Spleen (tissue), 11 donors: Measurements from ENCODE around the gene RSBN1L. TPM values are rescaled to one million over a fixed set of nuclear protein-coding genes. Genes with fewer than 3 reads are reported as not detected.

Experiments used
- DNase-seq: peaks from one replicate; pipeline ENCODE4 v3.0.0-alpha.2; 2020
- H3K27ac ChIP-seq, 8 donors: fragments of 200-600 bp; sonication (generic) in 7 of 8; 1 replicate in 4 of 8; 2 replicates in 4 of 8; pipeline versions ENCODE4 v1.5.0 to v1.8.0; 2016 to 2021; ENCODE audit warnings: inconsistent platforms in 4 of 8, mild to moderate bottlenecking in 4 of 8, moderate library complexity in 1 of 8
- H3K27me3 ChIP-seq, 7 donors: fragments of 200-600 bp; sonication (generic) in 6 of 7; replicated peaks in 1 of 7; 1 replicate in 4 of 7; 2 replicates in 3 of 7; pipeline versions ENCODE4 v1.5.0 to v1.8.0; 2016 to 2021; ENCODE audit warnings: inconsistent platforms in 3 of 7, mild to moderate bottlenecking in 1 of 7
- H3K36me3 ChIP-seq, 6 donors: fragments of 200-600 bp; sonication (generic) in 5 of 6; 1 replicate in 4 of 6; 2 replicates in 2 of 6; pipeline versions ENCODE4 v1.5.0 to v1.8.0; 2016 to 2021; ENCODE audit warnings: inconsistent platforms in 2 of 6
- H3K4me1 ChIP-seq, 6 donors: fragments of 200-600 bp; sonication (generic) in 5 of 6; 1 replicate in 3 of 6; 2 replicates in 3 of 6; pipeline versions ENCODE4 v1.5.0 to v1.8.0; 2016 to 2021; ENCODE audit warnings: inconsistent platforms in 3 of 6
- H3K4me3 ChIP-seq, 8 donors: fragments of 200-600 bp; sonication (generic) in 7 of 8; 1 replicate in 4 of 8; 2 replicates in 4 of 8; pipeline versions ENCODE4 v1.5.0 to v1.8.0; 2016 to 2021; ENCODE audit warnings: inconsistent platforms in 4 of 8, mild to moderate bottlenecking in 4 of 8, moderate library complexity in 2 of 8
- H3K9me3 ChIP-seq, 8 donors: fragments of 200-600 bp; sonication (generic) in 7 of 8; 1 replicate in 4 of 8; 2 replicates in 4 of 8; pipeline versions ENCODE4 v1.5.0 to v1.8.0; 2016 to 2021; ENCODE audit warnings: inconsistent platforms in 4 of 8
- POLR2A ChIP-seq, 3 donors: fragments of 450-650 bp; IDR thresholded peaks; one replicate each; pipeline ENCODE4 v1.5.1; 2017; ENCODE audit warnings: antibody characterized with exemption in 3 of 3, mild to moderate bottlenecking in 1 of 3
- POLR2AphosphoS5 ChIP-seq, 3 donors: sonication (generic); formaldehyde crosslinking; IDR thresholded peaks; one replicate each; pipeline ENCODE4 v1.5.1; 2017; ENCODE audit warnings: antibody characterized with exemption in 3 of 3
- WGBS, 5 donors: extraction: QIAGEN DNeasy Blood & Tissue Kit in 3 of 5; methylation state at CpG; one replicate each; pipeline versions ENCODE4 v1.1.5 to v1.1.7; 2013 to 2018; 5-methylcytosine and 5-hydroxymethylcytosine counted together
- intact Hi-C: fragments of 100-400 bp; cut with DNase I; formaldehyde crosslinking; loops from one replicate; pipeline ENCODE4 v1.15.0; 2023; ENCODE audit warnings: low total_unique reads
- polyA plus RNA-seq, 3 donors: library from polyadenylated mRNA; stranded (reverse); fragments of 200-250 nt; gene quantifications; one replicate each; pipeline ENCODE4 v1.2.1, GENCODE V29; 2013
- total RNA-seq, 7 donors: library from RNA; depleted of rRNA in 3 of 7; stranded (reverse); fragments of >200 nt in 3 of 7; fragmentation: NEBNext Ultra II Directional in 4 of 7; extraction: Animal tissue kit (Norgen Biotek cat#: 25700) in 4 of 7; gene quantifications; one replicate each; pipeline versions ENCODE4 v1.1.0 to v1.2.1, GENCODE V29; 2016 to 2021
- TF ChIP-seq, protein P1 (sequence below), 11 experiments: fragments of 200-600 bp in 7 of 11; fragments of 450-650 bp in 4 of 11; sonication (generic) in 4 of 11; IDR thresholded peaks in 8 of 11; conservative IDR thresholded peaks in 3 of 11; 1 replicate in 7 of 11; 2 replicates in 4 of 11; pipeline versions ENCODE4 v1.4.0 to v1.8.0; 2016 to 2021; ENCODE audit warnings: antibody characterized with exemption in 11 of 11, inconsistent platforms in 4 of 11, mild to moderate bottlenecking in 1 of 11
- donor health status: healthy with polysubstance abuse.
- donor health status: DM: no; HTN: no; CAD: no; lungs with moderate emphysema.
- donor health status: DM: no; HTN: no; CAD: no.
- donor health status: Bipolar disorder and iron deficiency.
- donor health status: healthy.
- donor health status: DM: no; HTN: no; CAD: no.
- donor health status: DM: yes; HTN: yes; CAD: no.

RSBN1L gene
- total and polyA plus RNA-seq, 10 donors = 9.4 to 32.5 (median 27.5) TPM

DNA sequence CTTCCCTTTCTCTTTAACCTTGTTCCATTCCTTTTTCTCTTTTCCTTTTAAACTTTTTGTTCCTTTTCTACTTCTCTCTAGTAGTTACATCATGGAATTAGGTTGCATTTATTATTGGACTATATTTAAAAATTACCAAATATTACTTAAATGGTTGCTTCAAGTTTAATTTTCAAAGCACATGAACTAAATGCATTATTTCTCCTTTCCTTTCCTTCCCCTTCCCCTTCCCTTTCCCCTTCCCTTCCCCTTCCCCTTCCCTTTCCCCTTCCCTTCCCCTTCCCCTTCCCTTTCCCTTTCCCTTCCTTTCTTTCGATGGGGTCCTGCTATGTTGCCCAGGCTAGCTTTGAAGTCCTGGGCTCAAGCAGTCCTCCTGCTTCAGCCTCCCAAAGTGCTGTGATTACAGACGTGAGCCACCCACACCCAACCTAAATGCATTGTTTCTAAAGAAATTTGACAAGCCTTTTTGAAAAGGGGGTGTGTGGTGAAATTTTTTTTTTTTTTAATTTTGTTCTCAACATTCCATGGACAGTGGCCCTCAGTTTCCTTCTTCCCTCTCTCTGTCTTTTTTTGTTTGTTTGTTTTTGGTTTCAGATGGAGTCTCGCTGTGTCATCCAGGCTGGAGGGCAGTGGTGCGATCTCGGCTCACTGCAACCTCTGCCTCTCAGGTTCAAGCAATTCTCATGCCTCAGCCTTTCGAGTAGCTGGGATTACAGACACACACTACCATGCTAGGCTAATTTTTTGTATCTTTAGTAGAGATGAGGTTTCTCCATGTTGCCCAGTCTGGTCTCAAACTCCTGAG is 70.7 kb downstream of the RSBN1L start:
- peaks cover 0 to 36% (median 17%) of the 10 kb centered on the region in 6 donors for H3K4me1 ChIP-seq
- TF ChIP-seq, protein P1, sequence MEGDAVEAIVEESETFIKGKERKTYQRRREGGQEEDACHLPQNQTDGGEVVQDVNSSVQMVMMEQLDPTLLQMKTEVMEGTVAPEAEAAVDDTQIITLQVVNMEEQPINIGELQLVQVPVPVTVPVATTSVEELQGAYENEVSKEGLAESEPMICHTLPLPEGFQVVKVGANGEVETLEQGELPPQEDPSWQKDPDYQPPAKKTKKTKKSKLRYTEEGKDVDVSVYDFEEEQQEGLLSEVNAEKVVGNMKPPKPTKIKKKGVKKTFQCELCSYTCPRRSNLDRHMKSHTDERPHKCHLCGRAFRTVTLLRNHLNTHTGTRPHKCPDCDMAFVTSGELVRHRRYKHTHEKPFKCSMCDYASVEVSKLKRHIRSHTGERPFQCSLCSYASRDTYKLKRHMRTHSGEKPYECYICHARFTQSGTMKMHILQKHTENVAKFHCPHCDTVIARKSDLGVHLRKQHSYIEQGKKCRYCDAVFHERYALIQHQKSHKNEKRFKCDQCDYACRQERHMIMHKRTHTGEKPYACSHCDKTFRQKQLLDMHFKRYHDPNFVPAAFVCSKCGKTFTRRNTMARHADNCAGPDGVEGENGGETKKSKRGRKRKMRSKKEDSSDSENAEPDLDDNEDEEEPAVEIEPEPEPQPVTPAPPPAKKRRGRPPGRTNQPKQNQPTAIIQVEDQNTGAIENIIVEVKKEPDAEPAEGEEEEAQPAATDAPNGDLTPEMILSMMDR (IDR thresholded peaks at IDR 0.05 in 8 of 11, conservative IDR thresholded peaks at IDR 0.05 in 3 of 11) = no peak
- no peak for TF ChIP-seq POLR2A (IDR thresholded peaks at IDR 0.05)
- no peak for TF ChIP-seq POLR2AphosphoS5 (IDR thresholded peaks at IDR 0.05)
- DNase-seq = no peak
- H3K36me3 ChIP-seq = peaks cover 0 to 67% (median 29%) of the 10 kb centered on the region in 6 donors
- WGBS, 5 donors = 87 to 92% (median 89%) methylated on average over 6 of the region's 6 CpGs
- intact Hi-C loops = no loop called here
- no peaks in the 10 kb centered on the region for H3K27me3 ChIP-seq
- H3K27ac ChIP-seq = no peak overlapping the region
- no peaks in the 10 kb centered on the region for H3K9me3 ChIP-seq
- H3K4me3 ChIP-seq = no peak overlapping the region

DNA sequence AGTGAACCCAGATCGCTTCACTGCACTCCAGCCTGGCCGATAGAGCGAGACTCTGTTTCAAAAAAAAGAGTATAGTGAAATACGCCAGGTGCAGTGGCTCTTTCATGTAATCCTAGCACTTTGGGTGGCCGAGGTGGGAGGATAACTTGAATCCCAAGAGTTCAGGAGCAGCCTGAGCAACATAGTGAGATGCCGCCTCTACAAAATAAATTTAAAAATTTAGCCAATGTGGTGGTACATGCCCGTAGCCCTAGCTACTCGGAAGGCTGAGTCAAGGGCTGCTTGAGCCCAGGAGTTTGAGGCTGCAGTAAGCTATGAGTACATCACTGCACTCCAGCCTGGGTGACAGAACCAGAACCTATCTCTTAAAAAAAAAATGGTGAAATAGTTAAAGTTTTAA is 74.1 kb downstream of the RSBN1L start:
- H3K27ac ChIP-seq = no peak overlapping the region
- intact Hi-C loops = no loop called here
- no peaks in the 10 kb centered on the region for H3K9me3 ChIP-seq
- no peaks in the 10 kb centered on the region for H3K27me3 ChIP-seq
- TF ChIP-seq POLR2A (IDR thresholded peaks at IDR 0.05) (no peak), POLR2AphosphoS5 (IDR thresholded peaks at IDR 0.05) (no peak)
- TF ChIP-seq, protein P1 (IDR thresholded peaks at IDR 0.05 in 8 of 11, conservative IDR thresholded peaks at IDR 0.05 in 3 of 11) = no peak
- peaks cover 0 to 9% (median 1%) of the 10 kb centered on the region in 6 donors for H3K4me1 ChIP-seq
- no peak for DNase-seq
- 83 to 96% (median 92%) methylated on average over 8 of the region's 8 CpGs for WGBS, 5 donors
- H3K36me3 ChIP-seq = peaks cover 0 to 99% (median 57%) of the 10 kb centered on the region in 6 donors
- no peak overlapping the region for H3K4me3 ChIP-seq

GRCh38 chr7:77771901-77772300 is 75.6 kb downstream of the RSBN1L start:
- Histone ChIP-seq H3K9me3 (peaks cover 0 to 6% (median 0%) of the 10 kb centered on the region in 8 donors), H3K36me3 (peaks cover 2 to 100% (median 68%) of the 10 kb centered on the region in 6 donors), H3K4me1 (no peaks in the 10 kb centered on the region), H3K4me3 (no peak overlapping the region), H3K27ac (no peak overlapping the region), H3K27me3 (no peaks in the 10 kb centered on the region)
- intact Hi-C loops = no loop called here
- no peak for DNase-seq
- TF ChIP-seq, protein P1 (IDR thresholded peaks at IDR 0.05 in 8 of 11, conservative IDR thresholded peaks at IDR 0.05 in 3 of 11) = no peak
- TF ChIP-seq POLR2AphosphoS5 (IDR thresholded peaks at IDR 0.05) (no peak), POLR2A (IDR thresholded peaks at IDR 0.05) (no peak)

- Histone ChIP-seq H3K9me3 (peaks cover 0 to 6% (median 0%) of the 10 kb centered on the region in 8 donors), H3K27ac (no peak overlapping the region), H3K27me3 (no peaks in the 10 kb centered on the region), H3K4me3 (no peak overlapping the region), H3K4me1 (no peaks in the 10 kb centered on the region), H3K36me3 (peaks cover 2 to 98% (median 61%) of the 10 kb centered on the region in 6 donors)
- TF ChIP-seq POLR2AphosphoS5 (IDR thresholded peaks at IDR 0.05) (no peak), POLR2A (IDR thresholded peaks at IDR 0.05) (no peak)
- TF ChIP-seq, protein P1 (IDR thresholded peaks at IDR 0.05 in 8 of 11, conservative IDR thresholded peaks at IDR 0.05 in 3 of 11) = no peak
- 94 to 100% (median 97%) methylated on average over 2 of the region's 2 CpGs for WGBS, 5 donors
- intact Hi-C loops = no loop called here
- no peak for DNase-seq
Measured at GRCh38 chr7:77778535-77778934, 82.3 kb downstream of the RSBN1L start.
